ACC112 (cell line): ENCODE results near the gene EDN3.

Experiments
- H2AFZ ChIP-seq: fragments of 200-600 bp; sonication (generic); one replicate; pipeline ENCODE4 v1.6.0; 2017; ENCODE audit warnings: antibody characterized with exemption, low read length; ENCODE audit not compliant: unreplicated experiment
- H3K27ac ChIP-seq: fragments of 200-600 bp; sonication (generic); 2 replicates; pipeline ENCODE4 v1.5.1; 2014; ENCODE audit warnings: low read depth, mild to moderate bottlenecking, antibody characterized with exemption, low read length, moderate library complexity
- H3K27me3 ChIP-seq: fragments of 200-600 bp; sonication (generic); 2 replicates; pipeline ENCODE4 v1.6.1; 2014; ENCODE audit warnings: mild to moderate bottlenecking, antibody characterized with exemption, low read length, moderate library complexity, mixed read lengths; ENCODE audit not compliant: insufficient read depth
- H3K36me3 ChIP-seq: fragments of 200-600 bp; sonication (generic); 2 replicates; pipeline ENCODE4 v1.6.1; 2016; ENCODE audit warnings: mild to moderate bottlenecking, antibody characterized with exemption, low read length, moderate library complexity, mixed read lengths; ENCODE audit not compliant: insufficient read depth
- H3K4me1 ChIP-seq: fragments of 200-600 bp; sonication (generic); one replicate; pipeline ENCODE4 v1.6.1; 2016; ENCODE audit warnings: low read length, mixed read lengths; ENCODE audit not compliant: insufficient read depth, unreplicated experiment, control insufficient read depth
- H3K4me3 ChIP-seq: fragments of 200-600 bp; sonication (generic); 2 replicates; pipeline ENCODE4 v1.5.1; 2014; ENCODE audit warnings: mild to moderate bottlenecking, low read depth, low read length
- H3K79me2 ChIP-seq: fragments of 200-600 bp; sonication (generic); one replicate; pipeline ENCODE4 v1.6.0; 2016; ENCODE audit warnings: low read length; ENCODE audit not compliant: control insufficient read depth, unreplicated experiment, insufficient read depth

Gene EDN3

DNA sequence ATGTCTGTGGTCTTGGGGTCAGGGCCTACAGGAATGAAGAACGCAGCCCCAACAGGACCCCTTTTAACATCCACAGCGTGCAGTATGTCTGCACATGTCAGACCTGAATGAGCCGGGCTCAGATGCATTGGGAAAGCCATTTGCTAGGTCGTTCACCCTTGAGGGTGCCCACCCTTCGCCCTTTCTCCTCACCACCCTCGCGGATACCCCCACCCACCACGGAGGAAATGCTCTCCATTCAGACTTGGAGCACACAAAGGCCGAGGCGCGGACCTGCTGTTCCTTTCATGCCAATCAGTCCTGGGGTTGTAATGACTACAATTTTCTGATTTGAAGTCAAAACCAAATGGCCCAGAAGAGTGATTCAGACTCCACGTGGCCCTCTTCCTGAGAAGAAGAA is 62.7 kb downstream of the EDN3 start:
- H3K27ac ChIP-seq = no peak overlapping the region
- no peak overlapping the region for H2AFZ ChIP-seq
- H3K4me3 ChIP-seq = no peak overlapping the region
- H3K79me2 ChIP-seq = no peaks in the 10 kb centered on the region
- H3K27me3 ChIP-seq = no peaks in the 10 kb centered on the region
- H3K36me3 ChIP-seq = no peaks in the 10 kb centered on the region
- H3K4me1 ChIP-seq = no peaks in the 10 kb centered on the region

DNA sequence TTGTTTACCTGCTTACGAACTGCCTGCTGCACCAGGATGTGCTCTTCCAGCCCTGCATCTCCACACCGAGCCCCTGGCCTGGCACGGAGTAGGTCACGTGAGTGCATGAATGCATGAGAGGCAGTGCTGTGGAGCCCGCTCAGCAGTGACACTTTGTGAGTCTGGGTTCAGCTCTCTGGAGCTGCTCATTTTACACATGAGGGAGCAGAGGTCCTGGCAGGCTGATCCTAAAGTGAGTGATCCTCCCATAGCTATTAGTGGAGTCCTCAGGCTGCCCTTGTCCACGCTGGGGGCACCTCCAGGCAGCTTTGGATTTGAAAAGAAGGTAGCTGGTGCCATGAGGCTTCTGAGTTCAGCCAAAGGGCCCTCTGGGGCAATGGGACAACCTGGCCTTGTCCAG is 64.2 kb downstream of the EDN3 start:
- H3K4me1 ChIP-seq = no peaks in the 10 kb centered on the region
- H3K27me3 ChIP-seq = no peaks in the 10 kb centered on the region

GRCh38 chr20:59365611-59366285 is 65.3 kb downstream of the EDN3 start:
- Histone ChIP-seq H3K4me3 (no peak overlapping the region), H3K27me3 (no peaks in the 10 kb centered on the region), H3K4me1 (no peaks in the 10 kb centered on the region), H2AFZ (no peak overlapping the region), H3K27ac (no peak overlapping the region), H3K79me2 (no peaks in the 10 kb centered on the region), H3K36me3 (no peaks in the 10 kb centered on the region)

More for the DNA sequence above, 64.2 kb downstream of the EDN3 start:
- H2AFZ ChIP-seq = no peak overlapping the region
- no peak overlapping the region for H3K27ac ChIP-seq
- H3K4me3 ChIP-seq = no peak overlapping the region
- no peaks in the 10 kb centered on the region for H3K79me2 ChIP-seq
- no peaks in the 10 kb centered on the region for H3K36me3 ChIP-seq

- H3K79me2 ChIP-seq = no peaks in the 10 kb centered on the region
- no peaks in the 10 kb centered on the region for H3K27me3 ChIP-seq
- H3K27ac ChIP-seq = no peak overlapping the region
- H3K4me3 ChIP-seq = no peak overlapping the region
- H3K36me3 ChIP-seq = no peaks in the 10 kb centered on the region
- no peaks in the 10 kb centered on the region for H3K4me1 ChIP-seq
- no peak overlapping the region for H2AFZ ChIP-seq
Observed at GRCh38 chr20:59371431-59371830, 71.0 kb downstream of the EDN3 start.

- no peak overlapping the region for H3K27ac ChIP-seq
- H3K4me1 ChIP-seq = no peaks in the 10 kb centered on the region
- no peak overlapping the region for H3K4me3 ChIP-seq
- H3K36me3 ChIP-seq = no peaks in the 10 kb centered on the region
- no peaks in the 10 kb centered on the region for H3K27me3 ChIP-seq
- no peak overlapping the region for H2AFZ ChIP-seq
- H3K79me2 ChIP-seq = no peaks in the 10 kb centered on the region
Observed at GRCh38 chr20:59374261-59374660, 73.8 kb downstream of the EDN3 start.

DNA sequence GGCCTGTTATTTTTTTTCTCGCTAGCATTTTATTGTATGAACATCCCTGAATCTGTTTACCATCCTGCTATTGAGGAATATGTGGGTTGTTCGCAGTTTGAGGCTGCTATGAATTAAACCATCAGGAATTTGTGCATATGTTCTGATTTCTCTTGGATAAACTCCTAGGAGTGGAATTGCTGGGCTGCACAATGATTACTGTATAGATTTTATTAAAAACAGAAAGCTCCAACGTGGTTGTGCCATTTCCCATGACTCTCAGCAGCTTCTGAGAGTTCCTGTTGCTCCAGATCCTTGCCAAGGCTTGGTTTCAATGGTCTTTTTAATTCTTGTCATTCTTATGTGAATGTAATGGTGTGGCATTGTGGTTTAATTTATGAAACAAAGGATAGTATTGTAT is 75.1 kb downstream of the EDN3 start:
- no peak overlapping the region for H2AFZ ChIP-seq
- no peaks in the 10 kb centered on the region for H3K27me3 ChIP-seq
- no peaks in the 10 kb centered on the region for H3K36me3 ChIP-seq
- H3K27ac ChIP-seq = no peak overlapping the region
- H3K4me1 ChIP-seq = no peaks in the 10 kb centered on the region
- H3K79me2 ChIP-seq = no peaks in the 10 kb centered on the region
- H3K4me3 ChIP-seq = no peak overlapping the region
